Subcutaneous abdominal adipose tissue (tissue), 5 donors: ENCODE data around the gene CHFR.
"Not testable (repeated sequence)": the region's sequence is repeated elsewhere in the genome, so short reads cannot be mapped to it uniquely, and the experiment has no call there.

Source experiments
- H3K27ac ChIP-seq: one replicate; pipeline ENCODE4 v1.7.0; 2013; ENCODE audit warnings: low read depth, mild to moderate bottlenecking, inconsistent platforms, low read length, moderate library complexity
- H3K27me3 ChIP-seq, 5 donors: one replicate each; pipeline ENCODE4 v1.7.0; 2013; ENCODE audit warnings: low read length in 5 of 5, inconsistent platforms in 1 of 5; ENCODE audit not compliant: control insufficient read depth in 5 of 5, insufficient read depth in 4 of 5
- H3K36me3 ChIP-seq, 5 donors: one replicate each; pipeline ENCODE4 v1.7.0; 2013; ENCODE audit warnings: low read length in 5 of 5; ENCODE audit not compliant: control insufficient read depth in 5 of 5, insufficient read depth in 5 of 5
- H3K4me1 ChIP-seq, 5 donors: one replicate each; pipeline ENCODE4 v1.7.0; 2013; ENCODE audit warnings: low read length in 5 of 5, mild to moderate bottlenecking in 3 of 5, moderate library complexity in 1 of 5; ENCODE audit not compliant: control insufficient read depth in 5 of 5, insufficient read depth in 5 of 5
- H3K4me3 ChIP-seq, 5 donors: one replicate each; pipeline ENCODE4 v1.7.0; 2013; ENCODE audit warnings: low read length in 5 of 5, low read depth in 1 of 5
- H3K9ac ChIP-seq, 5 donors: one replicate each; pipeline ENCODE4 v1.7.0; 2013; ENCODE audit warnings: low read length in 5 of 5, mild to moderate bottlenecking in 4 of 5, moderate library complexity in 3 of 5
- H3K9me3 ChIP-seq, 5 donors: one replicate each; pipeline ENCODE4 v1.7.0; 2013; ENCODE audit warnings: low read length in 5 of 5; ENCODE audit not compliant: control insufficient read depth in 5 of 5
- donor health status: healthy.
- donor health status: healthy.
- donor health status: healthy.
- donor health status: healthy.
- donor health status: healthy.

CHFR gene, protein sequence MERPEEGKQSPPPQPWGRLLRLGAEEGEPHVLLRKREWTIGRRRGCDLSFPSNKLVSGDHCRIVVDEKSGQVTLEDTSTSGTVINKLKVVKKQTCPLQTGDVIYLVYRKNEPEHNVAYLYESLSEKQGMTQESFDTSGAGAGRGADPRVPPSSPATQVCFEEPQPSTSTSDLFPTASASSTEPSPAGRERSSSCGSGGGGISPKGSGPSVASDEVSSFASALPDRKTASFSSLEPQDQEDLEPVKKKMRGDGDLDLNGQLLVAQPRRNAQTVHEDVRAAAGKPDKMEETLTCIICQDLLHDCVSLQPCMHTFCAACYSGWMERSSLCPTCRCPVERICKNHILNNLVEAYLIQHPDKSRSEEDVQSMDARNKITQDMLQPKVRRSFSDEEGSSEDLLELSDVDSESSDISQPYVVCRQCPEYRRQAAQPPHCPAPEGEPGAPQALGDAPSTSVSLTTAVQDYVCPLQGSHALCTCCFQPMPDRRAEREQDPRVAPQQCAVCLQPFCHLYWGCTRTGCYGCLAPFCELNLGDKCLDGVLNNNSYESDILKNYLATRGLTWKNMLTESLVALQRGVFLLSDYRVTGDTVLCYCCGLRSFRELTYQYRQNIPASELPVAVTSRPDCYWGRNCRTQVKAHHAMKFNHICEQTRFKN

DNA sequence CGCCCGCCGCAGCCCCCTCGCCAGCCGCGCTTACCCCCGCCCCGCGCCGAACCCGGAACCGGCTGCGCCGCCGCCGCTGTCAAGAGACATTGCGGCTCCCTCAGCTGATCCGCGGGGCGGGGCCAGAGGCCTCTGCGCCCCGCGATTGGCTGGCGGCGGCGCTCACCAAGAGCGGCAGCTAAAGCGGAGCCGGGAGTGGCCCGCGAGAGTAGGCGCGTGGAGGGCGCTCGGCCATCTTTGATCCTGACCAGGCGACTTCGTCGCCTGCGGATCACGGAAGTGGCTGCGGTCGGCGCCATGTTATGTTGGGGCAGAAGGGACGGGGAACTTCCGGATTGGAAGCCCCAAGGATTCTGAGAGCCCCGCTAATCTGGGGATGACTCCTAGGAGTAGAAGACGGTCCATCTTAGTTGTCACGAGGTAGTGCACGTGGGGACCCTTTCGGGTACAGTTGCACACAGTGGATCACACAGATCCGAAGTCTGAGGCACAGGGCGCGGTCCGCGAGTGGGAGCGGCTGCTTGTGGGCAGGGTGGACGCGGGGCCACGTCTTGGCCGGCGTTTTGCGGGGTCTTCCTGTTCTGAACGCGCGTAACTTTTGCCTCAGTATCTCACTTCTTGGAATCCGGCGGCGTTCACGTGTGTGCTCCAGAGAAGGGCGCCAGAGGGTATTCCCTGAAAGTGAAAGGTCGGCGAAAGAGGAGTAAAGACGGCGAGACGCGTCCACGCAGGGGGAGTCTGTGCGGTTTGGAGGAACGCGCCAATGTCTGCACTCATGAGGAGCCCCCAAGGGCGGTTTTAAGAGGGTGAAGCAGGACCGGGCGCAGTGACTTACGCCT, at the start of gene CHFR:
Gene CHFR, minus strand, starts transcription at position 93 of the 839 bp plus-strand sequence. CDS start 277 bp downstream, outside the sequence.
- peak within 1 kb of the TSS; percentile 80 to 95 (median 92) for H3K4me3 ChIP-seq
- peaks cover 0 to 16% (median 16%) of the 10 kb centered on the region in 5 donors for H3K4me1 ChIP-seq
- H3K9ac ChIP-seq = peak within 1 kb of the TSS; percentile 77 to 94 (median 86)
- no peaks in the 10 kb centered on the region for H3K9me3 ChIP-seq
- no peaks in the 10 kb centered on the region for H3K27me3 ChIP-seq
- peaks cover 3 to 8% (median 5%) of the 10 kb centered on the region in 5 donors for H3K36me3 ChIP-seq
- peak within 1 kb of the TSS; percentile 98 for H3K27ac ChIP-seq

DNA sequence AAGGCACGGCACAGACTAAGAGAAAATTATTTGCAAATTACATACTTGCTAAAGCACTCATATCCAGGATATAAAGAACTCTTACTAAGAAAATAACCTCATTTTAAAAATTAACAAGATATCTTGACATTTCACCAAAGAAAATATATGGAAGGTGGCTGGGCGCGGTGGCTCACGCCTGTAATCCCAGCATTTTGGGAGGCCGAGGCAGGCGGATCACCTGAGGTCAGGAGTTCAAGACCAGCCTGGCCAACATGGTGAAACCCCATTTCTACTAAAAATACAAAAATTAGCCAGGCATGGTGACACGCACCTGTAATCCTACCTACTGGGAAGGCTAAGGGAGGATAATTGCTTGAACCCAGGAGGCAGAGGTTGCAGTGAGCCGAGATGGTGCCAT, 49.5 kb upstream of the CHFR start:
- Histone ChIP-seq H3K9me3 (peaks cover 39 to 80% (median 69%) of the 10 kb centered on the region in 5 donors), H3K36me3 (peaks cover 10 to 33% (median 23%) of the 10 kb centered on the region in 5 donors), H3K4me3 (peak overlapping the region in 1 of 5 donors; percentile 44)
- not testable (repeated sequence) for H3K9ac ChIP-seq, H3K27me3 ChIP-seq, H3K27ac ChIP-seq, H3K4me1 ChIP-seq

DNA sequence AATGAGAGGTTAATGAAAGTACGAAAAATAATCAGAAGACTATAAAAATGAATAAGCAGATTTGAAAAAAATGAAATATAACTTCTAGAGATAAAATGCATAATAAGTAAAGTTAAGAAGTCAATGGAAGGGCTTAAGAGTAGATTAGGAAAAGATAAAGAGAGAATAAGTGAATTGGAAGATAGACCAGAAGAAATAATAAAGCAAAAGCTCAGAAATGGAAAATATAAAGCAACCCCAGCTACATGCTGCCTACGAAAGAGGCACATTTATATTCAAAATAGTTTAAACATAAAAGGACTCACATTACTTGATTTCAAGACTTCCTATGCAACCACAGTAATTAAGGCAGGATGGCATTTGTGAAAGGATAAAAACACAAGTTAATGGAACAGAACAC, 48.8 kb upstream of the CHFR start:
- Histone ChIP-seq H3K4me3 (no peak overlapping the region), H3K4me1 (no peaks in the 10 kb centered on the region), H3K27me3 (no peaks in the 10 kb centered on the region), H3K36me3 (peaks cover 15 to 33% (median 25%) of the 10 kb centered on the region in 5 donors), H3K9ac (no peak overlapping the region), H3K9me3 (peaks cover 43 to 80% (median 69%) of the 10 kb centered on the region in 5 donors), H3K27ac (no peak overlapping the region)

DNA sequence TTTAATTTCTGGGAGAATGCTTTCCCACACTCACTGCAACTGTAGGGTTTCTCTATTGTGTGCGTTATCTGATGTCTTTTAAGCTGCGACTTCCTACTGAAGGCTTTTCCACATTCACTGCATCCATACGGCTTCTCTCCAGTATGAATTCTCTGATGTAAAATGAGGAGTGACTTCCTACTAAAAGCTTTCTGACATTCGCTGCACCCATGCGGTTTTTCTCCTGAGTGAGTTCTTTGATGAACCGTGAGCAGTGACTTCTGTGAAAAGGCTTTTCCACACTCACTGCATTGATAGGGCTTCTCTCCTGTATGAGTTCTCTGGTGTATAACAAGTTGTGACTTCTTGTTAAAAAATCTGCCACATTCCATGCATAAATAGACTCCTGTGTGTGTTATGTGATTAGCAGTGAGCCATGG, 39.0 kb upstream of the CHFR start:
- Histone ChIP-seq H3K27me3 (no peaks in the 10 kb centered on the region), H3K9me3 (peaks cover 85 to 97% (median 96%) of the 10 kb centered on the region in 5 donors), H3K36me3 (peaks cover 19 to 44% (median 36%) of the 10 kb centered on the region in 5 donors), H3K27ac (no peak overlapping the region), H3K4me3 (peak overlapping the region; percentile 37 to 73 (median 60)), H3K4me1 (no peaks in the 10 kb centered on the region), H3K9ac (no peak overlapping the region)

DNA sequence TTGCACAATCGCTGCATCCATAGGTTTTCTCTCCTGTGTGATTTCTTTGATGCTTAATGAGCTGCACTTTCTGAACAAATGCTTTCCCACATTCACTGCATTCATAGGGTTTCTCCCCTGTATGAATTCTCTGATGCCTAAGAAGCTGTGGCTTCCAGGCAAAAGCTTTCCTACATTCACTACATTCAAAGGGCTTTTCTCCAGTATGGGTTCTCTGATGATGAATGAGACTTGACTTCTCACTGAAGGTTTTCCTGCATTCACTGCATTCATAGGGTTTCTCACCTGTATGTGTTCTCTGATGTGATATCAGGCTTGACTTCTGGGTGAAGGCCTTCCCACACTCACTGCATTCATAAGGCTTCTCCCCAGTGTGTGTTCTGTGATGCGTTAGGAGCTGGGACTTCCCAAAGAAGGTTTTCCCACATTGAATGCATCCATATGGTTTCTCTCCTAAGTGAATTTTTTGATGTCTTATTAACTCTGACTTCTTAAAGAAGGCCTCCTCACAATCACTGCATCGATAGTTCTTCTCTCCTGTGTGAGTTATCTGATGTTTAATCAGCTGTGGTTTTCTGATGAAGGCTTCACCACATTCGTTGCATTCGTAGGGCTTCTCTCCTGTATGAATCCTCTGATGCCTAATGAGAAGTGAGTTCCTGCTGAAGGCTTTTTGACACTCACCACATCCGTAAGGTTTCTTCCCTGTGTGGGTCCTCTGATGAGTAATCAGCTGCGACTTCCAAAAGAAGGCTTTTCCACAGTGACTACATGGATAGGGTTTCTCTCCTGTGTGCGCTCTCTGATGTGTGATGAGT, 38.4 kb upstream of the CHFR start:
- peak overlapping the region; percentile 37 to 73 (median 60) for H3K4me3 ChIP-seq
- H3K27ac ChIP-seq = no peak overlapping the region
- H3K4me1 ChIP-seq = no peaks in the 10 kb centered on the region
- H3K9ac ChIP-seq = no peak overlapping the region
- peaks cover 16 to 40% (median 31%) of the 10 kb centered on the region in 5 donors for H3K36me3 ChIP-seq
- H3K9me3 ChIP-seq = peaks cover 84 to 97% (median 96%) of the 10 kb centered on the region in 5 donors
- no peaks in the 10 kb centered on the region for H3K27me3 ChIP-seq

DNA sequence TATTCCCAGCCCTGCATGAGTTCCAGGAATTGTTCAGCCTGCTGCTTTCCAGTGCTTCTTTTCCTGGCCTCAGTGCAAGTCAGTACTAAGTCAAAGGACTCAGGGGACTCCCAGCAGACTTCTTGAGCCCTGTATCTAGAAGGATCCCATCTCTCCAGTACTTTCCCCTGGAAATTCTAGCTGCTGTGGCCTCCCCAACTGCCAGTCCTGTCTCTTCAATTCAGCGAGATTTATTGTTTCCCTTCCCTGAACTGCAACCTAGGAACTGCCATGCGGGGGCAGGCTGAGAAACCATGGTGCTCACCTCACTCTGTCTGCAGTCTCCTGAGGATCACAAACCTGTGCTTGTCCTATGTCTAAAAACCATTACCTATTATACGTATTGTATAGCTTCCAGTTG, 37.0 kb upstream of the CHFR start:
- no peaks in the 10 kb centered on the region for H3K4me1 ChIP-seq
- H3K27me3 ChIP-seq = no peaks in the 10 kb centered on the region
- peak overlapping the region; percentile 37 to 73 (median 60) for H3K4me3 ChIP-seq
- H3K9ac ChIP-seq = no peak overlapping the region
- H3K36me3 ChIP-seq = peaks cover 8 to 28% (median 26%) of the 10 kb centered on the region in 5 donors
- H3K9me3 ChIP-seq = peaks cover 80 to 98% (median 95%) of the 10 kb centered on the region in 5 donors
- no peak overlapping the region for H3K27ac ChIP-seq

DNA sequence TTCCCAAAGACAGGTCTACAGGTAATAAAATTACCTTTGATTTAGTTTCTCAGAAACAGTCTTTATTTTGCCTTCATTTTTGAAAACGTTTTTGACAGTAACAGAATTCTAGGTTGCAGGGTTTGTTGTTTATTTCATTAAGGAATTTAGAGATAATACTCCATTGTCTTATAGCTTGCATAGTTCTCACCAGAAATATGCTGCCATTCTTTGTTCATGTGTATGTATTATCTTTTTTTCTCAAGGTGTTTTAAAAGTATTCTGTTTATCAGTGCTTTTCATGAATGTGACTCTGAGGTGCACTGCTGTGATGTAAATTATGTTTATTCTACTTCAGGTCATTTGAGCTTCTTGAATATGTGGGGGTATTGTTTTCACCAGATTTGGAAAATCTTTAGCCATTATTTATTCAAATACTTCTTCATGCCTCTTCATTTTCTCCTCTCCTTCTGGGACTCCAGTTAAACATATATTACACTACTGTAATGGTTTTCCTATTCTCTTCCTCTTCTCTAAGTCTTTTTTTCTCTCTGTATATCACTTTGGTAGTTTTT, 36.0 kb upstream of the CHFR start:
- Histone ChIP-seq H3K36me3 (peaks cover 5 to 27% (median 17%) of the 10 kb centered on the region in 5 donors), H3K4me3 (peak overlapping the region in 4 of 5 donors; percentile 25 to 73 (median 60)), H3K9ac (no peak overlapping the region), H3K4me1 (no peaks in the 10 kb centered on the region), H3K27me3 (no peaks in the 10 kb centered on the region), H3K9me3 (peaks cover 76 to 97% (median 93%) of the 10 kb centered on the region in 5 donors), H3K27ac (no peak overlapping the region)

DNA sequence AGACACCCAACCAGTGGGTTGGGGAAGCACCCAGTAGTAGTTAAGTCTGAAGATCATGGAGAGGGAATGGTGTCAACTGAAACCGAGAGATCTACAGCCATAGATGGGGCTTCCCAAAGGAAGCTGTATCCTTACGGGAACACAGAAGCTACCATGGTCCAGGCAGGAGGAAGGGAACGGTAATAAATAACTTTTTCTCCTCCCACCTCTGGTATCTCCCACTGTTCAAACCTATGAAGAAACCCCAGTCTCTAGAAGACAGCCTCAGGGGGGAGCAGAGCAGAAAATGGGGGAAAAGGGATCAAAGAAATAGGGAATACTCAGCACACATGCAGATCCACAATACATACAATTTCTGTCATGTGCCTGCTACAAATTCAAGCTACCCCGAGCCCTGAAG, 35.3 kb upstream of the CHFR start:
- no peak overlapping the region for H3K9ac ChIP-seq
- peaks cover 71 to 97% (median 94%) of the 10 kb centered on the region in 5 donors for H3K9me3 ChIP-seq
- H3K36me3 ChIP-seq = peaks cover 3 to 25% (median 9%) of the 10 kb centered on the region in 5 donors
- H3K4me1 ChIP-seq = no peaks in the 10 kb centered on the region
- peak overlapping the region; percentile 16 to 58 (median 52) for H3K4me3 ChIP-seq
- H3K27me3 ChIP-seq = no peaks in the 10 kb centered on the region
- no peak overlapping the region for H3K27ac ChIP-seq

DNA sequence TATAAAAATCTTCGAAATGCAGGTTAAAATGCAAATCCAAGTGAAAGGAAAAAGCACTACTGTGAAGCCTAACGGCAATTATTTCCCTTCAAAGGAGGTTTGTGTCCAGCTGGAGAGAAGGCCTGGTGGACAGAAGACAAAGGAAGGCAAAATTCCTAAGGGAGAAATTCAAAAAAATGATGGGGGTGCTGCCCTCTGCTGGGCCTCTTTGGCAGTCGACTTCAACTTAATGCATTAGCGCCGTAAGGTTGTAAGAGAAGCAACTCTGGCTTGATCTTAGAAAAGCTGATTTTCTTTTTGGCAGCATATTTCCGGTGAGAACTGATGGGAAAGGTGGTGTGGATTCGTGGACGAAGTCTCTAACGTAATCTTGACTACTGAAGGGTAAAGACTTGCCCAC, 34.3 kb upstream of the CHFR start:
- H3K27me3 ChIP-seq = no peaks in the 10 kb centered on the region
- peaks cover 66 to 98% (median 95%) of the 10 kb centered on the region in 5 donors for H3K9me3 ChIP-seq
- peak overlapping the region; percentile 19 to 58 (median 52) for H3K4me3 ChIP-seq
- no peak overlapping the region for H3K27ac ChIP-seq
- H3K36me3 ChIP-seq = peaks cover 3 to 22% (median 8%) of the 10 kb centered on the region in 5 donors
- no peak overlapping the region for H3K9ac ChIP-seq
- no peaks in the 10 kb centered on the region for H3K4me1 ChIP-seq
